HG02759 (cell line): ENCODE results near the gene PPP1R9B.

Source experiments
- ATAC-seq: cut with Tn5 transposase; IDR thresholded peaks from one replicate; pipeline ENCODE4 v1.9.1; 2021; ENCODE audit warnings: mild to moderate bottlenecking, moderate library complexity; ENCODE audit not compliant: unreplicated experiment

PPP1R9B gene, protein sequence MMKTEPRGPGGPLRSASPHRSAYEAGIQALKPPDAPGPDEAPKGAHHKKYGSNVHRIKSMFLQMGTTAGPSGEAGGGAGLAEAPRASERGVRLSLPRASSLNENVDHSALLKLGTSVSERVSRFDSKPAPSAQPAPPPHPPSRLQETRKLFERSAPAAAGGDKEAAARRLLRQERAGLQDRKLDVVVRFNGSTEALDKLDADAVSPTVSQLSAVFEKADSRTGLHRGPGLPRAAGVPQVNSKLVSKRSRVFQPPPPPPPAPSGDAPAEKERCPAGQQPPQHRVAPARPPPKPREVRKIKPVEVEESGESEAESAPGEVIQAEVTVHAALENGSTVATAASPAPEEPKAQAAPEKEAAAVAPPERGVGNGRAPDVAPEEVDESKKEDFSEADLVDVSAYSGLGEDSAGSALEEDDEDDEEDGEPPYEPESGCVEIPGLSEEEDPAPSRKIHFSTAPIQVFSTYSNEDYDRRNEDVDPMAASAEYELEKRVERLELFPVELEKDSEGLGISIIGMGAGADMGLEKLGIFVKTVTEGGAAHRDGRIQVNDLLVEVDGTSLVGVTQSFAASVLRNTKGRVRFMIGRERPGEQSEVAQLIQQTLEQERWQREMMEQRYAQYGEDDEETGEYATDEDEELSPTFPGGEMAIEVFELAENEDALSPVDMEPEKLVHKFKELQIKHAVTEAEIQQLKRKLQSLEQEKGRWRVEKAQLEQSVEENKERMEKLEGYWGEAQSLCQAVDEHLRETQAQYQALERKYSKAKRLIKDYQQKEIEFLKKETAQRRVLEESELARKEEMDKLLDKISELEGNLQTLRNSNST

DNA sequence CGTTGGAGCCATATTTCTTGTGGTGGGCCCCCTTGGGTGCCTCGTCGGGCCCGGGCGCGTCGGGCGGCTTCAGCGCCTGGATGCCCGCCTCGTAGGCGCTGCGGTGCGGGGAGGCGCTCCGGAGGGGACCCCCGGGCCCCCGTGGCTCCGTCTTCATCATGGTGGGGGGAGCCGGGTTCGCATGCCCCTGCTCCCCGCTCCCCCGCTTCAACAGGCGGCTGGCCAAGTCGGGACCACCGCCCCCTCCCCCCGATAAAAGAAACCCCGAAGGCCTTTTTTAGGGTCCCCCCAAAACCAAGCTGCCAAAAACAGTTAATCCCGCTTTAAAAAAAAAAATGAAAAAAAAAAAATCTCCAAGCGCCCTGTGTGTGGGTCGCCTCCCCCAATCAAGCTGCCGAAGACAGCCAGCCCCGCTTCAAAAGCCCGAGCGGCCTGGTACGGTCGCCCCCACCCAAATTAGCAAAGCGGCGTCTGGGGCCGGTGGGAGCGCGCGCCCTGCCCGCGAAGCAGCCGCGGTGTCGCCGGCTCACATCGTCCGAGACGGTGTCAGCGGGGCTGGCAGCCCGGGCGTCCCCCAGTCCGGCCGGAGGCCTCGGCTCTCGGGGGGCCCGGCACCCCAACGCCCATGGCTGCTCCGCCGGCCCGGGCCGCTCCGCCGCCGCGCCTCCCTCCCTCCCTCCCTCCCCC lies at the start of gene PPP1R9B:
TSS of gene PPP1R9B (minus strand) at position 324 of the 687 bp plus-strand sequence. CDS start at position 160, 164 bp downstream.
- ATAC-seq: no peak

DNA sequence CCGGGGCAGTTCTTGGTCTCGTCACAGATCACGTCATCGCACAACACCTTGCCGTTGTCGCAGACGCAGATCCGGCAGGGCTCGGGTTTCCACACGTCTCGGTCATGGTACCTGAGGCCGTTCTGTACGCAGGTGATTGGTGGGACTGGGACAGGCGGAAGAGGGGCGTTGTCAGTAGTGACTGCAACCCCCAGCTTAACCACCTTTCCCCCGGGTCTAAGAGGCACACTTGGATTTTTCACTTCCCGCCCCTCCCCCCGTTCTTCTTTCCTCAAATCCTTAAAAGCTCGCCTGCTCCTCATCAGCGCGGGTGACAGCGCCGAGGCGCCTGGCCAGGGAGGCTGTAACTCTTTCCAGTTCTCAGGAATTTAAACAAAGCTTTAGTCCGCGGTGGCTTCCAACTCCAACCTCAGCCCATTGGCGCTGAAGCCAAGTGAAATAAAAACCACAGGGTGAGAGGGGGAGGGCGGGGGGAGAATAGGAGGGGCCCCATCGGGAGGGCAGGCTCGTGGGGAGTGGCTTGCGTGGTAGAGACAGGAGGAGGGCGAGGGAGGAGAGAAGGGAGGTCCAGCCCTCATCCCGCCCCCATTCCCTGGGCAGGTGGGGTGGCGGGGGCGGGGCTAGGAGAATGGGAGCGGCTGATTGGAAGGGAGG lies 49.5 kb upstream of the PPP1R9B start:
- peak; percentile 44 for ATAC-seq

DNA sequence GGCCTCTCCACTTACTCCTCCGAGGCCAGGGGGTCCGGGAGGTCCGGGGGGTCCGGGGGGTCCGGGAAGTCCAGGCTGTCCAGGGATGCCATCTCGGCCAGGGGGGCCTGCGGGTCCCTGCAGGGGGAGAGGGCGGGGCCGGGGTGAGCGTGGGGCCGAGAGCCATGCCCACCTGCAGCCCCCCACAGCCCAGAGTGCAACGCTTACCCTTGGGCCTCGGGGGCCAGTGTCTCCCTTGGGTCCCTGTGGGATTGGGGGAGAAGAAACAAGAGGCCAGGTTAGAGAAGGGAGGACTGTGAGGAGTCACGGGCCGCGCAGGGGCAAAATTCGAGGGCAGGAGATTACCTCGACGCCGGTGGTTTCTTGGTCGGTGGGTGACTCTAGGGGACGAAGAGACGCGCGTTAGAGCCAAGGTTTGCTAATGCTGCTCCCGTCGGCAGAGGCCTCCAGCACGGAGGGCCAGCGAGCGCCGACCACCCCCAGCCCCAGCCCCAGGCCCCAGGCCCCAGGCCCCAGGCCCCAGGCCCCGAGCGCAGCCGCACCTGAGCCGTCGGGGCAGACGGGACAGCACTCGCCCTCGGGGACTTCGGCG lies 48.8 kb upstream of the PPP1R9B start:
- ATAC-seq: no peak

DNA sequence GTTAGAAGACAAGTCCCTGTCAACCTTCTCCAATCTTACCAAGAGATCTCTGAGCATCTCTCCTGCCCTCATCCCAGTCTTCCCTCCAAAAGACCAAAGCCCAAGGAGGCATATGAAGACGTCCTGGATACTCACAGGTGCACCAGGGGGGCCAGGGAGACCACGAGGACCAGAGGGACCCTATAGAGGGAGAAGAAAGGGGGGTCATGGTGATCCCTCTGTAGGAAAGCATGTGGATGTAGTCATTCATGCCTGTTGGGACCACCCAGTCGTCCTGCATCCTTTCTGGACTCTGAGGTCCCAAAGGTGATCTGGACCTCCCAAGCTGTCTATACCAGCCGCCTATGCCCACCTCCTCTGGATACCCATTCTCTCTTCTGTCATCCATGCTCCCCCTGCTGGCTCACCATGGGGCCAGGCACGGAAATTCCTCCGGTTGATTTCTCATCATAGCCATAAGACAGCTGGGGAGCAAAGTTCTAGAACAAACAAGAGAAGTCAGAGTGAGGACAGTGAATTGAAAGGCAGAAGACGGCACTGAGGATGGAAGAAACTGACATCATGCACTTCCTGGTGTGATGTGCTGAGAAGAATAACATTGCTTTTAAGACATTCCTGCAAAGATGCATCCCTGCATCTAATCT lies 47.7 kb upstream of the PPP1R9B start:
- no peak for ATAC-seq

DNA sequence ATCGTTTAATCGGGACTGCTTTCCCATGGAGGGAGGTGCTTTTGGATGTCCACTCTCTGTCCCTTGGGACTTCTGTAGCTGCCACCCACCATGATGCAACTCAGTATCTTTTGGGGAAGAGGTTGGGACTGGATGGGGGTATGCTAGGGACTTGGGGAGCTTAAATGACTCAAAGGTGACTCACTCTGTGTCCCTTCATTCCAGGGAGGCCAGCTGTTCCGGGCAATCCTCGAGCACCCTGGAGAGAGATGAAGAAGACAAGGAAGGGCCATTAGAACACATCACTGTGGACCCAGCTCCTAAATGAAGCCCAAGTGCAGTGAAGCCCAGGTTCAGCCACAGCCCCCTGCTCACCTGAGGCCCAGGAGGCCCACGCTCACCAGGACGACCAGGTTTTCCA lies 46.3 kb upstream of the PPP1R9B start:
- ATAC-seq: no peak

DNA sequence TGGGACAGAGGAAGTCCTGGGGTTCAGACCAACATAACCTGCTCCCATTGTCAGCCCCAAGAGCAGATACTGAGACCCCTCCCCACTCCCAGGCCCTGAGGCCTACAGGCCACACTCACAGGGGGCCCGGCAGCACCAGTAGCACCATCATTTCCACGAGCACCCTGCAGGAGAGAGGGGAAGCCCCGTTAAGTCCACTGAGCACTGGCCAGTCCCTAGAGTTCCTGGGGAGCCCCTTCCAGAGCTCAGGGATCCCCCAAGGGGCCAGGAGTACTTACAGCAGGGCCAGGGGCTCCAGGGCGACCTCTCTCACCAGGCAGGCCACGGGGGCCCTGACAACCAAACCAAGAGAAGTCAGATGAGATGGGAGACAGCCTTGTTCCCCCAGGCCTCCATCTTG lies 45.6 kb upstream of the PPP1R9B start:
- no peak for ATAC-seq

DNA sequence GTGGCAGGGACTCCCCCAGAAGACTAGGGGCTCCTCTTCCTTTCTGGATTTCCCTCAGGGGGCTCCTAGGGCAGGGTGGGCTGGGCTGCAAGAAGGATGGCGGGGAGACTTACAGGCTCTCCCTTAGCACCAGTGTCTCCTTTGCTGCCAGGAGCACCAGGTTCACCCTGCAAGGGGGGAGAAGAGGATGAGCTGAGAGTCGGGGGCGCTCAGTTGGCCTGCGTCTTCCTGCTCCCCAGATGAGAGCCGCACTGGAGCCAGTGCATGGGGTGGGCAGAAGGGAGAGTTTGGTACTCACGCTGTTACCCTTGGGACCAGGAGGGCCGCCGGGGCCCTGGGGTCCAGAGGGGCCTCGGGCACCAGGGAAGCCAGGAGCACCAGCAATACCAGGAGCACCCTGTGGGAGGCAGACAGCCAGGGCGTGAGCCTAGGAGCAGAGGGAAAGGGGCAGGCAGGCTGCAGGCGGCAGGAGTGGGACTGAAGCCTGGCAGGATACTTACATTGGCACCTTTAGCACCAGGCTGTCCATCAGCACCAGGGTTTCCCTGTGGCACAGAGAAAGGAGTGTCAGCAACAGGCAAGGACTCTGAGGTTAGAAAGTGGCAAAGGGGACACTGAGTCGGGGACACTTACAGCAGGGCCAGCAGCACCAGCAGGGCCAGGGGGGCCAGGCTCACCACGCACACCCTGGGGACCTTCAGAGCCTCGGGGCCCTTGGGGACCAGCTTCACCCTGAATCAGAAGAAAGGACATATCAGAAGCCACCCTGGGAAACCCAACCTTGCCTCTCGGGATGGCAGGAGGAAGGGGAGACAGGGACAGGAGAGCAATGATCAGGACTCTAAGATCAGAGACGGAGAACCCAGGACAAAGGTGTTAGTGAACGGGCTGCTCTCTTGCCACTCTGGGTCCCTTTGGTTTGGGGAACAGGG lies 44.7 kb upstream of the PPP1R9B start:
- no peak for ATAC-seq

DNA sequence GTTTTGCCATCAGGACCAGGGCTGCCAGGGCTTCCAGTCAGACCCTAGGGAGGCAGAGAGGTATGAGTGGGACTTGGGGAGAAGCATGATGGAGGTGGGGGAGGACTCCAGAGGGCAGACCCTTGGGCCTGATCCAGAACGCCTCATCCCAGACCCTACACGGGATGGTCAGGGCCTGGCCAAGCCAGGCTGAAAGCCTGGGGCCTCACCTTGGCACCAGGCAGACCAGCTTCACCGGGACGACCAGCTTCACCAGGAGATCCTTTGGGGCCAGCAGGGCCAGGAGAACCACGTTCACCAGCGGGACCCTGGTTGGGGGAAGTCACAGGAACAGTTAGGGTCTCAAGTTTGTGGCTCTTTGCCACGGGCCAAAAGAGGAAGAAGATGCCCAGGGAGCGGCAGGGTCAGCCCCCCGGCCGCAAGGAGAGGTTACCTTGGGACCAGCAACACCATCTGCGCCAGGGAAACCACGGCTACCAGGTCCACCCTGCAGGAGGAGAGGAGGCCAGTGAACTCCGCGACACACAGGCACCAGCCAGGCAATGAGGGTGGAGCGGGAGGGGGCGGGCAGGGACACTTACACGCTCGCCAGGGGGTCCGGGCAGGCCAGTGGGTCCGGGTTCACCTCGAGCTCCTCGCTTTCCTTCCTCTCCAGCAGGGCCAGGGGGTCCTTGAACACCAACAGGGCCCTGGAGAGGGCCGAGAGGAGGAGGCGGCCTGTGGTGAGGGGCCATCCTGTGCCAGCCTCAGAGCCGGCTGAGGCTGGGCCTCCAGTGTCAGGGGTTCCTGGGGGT lies 43.9 kb upstream of the PPP1R9B start:
- ATAC-seq: no peak

DNA sequence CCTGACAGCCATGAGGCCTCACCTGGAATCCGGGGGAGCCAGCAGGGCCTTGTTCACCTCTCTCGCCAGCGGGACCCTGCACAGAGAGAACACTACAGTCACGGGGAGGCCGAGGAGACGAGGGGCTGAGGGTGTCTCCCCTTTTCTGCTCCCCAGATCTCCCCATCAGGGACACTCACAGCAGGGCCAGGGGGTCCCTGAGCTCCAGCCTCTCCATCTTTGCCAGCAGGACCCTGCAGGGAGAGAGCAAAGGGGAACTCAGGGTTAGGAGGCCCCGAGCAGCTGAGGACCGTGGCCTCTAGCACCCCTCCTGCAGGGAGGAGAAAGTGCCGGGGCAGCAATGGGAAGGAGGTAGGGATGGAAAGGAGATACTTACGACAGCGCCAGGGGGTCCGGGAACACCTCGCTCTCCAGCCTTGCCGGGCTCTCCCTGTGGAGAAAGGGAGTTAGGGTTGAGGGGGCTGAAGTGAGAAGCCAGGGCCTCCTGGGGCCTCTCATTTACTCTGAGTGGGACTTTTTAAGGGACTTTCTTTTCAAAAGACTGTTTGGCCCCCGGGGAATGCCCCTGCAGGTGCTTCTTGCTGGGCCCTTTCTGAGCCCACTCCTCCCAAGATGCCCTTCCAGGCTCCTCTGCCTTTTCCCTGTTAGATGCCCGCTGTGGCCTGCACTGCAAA lies 42.3 kb upstream of the PPP1R9B start:
- no peak for ATAC-seq

DNA sequence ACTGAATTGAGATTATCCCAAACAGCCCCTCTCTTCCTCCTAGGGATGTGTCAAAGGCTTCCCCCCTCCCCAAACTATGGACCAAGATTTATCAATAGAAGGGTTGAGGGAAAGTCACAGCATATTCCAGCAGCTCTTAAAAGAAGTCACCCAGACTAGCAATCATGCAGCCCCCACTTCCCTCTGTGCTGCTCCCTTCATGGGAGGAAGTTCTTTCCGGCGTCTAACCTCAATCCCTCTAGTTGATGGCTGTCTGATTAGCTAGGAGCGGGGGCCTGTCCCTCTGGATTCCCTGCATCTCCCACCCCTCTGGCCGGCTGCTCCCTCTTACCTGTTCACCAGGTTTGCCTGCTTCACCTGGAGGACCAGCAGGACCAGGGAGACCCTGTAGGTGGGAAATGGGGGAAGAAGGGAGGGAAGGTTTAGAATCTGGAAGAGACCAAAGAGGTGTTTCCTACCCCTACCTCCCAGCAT lies 41.7 kb upstream of the PPP1R9B start:
- ATAC-seq: no peak

DNA sequence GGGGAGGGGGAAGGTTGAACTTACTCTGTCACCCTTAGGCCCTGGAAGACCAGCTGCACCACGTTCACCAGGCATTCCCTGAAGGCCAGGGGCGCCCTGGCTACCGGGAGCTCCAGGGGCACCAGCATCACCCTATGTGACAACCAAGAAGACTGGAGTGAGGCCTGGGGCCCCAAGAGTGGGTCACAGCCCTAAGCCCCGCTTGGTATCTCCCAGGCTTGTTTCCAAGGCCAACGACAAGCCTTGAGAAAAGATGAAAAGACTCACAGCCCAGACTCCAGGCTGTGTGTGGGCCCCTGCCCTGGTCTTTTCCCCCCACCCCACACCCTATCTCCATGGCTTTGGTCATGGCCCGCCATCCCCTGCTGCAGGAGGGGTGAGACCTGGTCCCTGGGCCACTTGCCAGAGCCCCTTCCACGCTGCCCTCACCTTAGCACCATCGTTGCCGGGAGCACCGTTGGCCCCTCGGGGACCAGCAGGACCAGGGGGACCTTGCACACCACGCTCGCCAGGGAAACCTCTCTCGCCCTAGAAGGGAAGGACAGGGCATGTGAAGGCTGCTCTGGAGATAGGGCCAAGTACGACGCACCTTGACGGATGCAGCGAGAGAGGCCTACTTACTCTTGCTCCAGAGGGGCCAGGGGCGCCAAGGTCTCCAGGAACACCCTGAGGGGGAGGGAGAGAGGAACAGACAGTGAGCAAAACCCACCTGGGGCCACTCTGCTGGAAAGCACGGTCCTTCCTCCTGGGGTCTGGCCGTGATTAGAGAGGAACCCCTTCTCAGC lies 41.1 kb upstream of the PPP1R9B start:
- no peak for ATAC-seq

DNA sequence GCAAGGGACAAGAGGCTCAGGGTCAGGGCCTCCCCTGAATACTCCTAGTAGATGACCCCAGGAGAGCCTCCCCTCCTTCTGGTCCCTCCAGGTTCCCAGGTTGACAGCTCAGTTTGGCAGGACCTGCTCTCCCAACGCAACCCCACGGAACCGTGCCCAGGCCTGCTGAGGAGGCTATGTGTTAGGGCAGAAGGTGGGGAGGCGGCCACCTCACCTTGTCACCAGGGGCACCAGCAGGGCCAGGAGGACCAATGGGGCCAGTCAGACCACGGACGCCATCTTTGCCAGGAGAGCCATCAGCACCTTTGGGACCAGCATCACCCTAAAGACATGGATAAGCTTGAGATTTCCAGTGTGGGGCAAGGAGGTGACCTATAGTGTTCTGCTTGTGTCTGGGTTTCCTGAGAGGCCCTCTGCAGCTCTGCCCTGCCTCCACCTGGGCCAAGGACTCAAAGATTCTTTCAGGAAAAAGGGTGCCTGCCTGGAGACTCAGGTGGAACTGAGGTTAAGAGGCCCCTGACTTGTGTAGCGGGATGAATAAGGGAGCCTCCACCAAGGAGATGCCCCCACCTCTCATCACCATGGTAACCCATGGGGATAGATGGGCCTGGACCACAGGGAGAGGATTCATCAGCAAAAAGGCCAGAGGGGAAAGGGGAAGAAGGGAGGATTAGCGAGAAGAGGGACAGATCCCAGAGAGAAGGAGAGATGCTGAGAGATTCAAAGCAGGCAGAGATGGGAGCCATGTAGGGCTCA lies 40.3 kb upstream of the PPP1R9B start:
- no peak for ATAC-seq

DNA sequence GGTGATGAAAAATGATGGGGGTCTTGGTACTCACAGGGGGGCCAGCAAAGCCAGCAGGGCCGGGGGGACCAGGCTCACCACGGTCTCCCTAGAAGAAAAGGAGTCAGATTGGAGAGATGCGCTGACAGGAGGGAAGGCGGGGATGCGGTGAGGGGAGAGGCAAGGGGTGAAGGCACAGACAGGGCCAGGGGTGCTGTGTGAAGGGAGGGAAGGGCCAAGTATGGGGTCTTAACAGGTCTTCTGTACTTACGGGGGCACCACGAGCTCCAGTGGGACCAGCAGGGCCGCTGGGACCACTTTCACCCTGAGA lies 39.8 kb upstream of the PPP1R9B start:
- ATAC-seq: no peak

DNA sequence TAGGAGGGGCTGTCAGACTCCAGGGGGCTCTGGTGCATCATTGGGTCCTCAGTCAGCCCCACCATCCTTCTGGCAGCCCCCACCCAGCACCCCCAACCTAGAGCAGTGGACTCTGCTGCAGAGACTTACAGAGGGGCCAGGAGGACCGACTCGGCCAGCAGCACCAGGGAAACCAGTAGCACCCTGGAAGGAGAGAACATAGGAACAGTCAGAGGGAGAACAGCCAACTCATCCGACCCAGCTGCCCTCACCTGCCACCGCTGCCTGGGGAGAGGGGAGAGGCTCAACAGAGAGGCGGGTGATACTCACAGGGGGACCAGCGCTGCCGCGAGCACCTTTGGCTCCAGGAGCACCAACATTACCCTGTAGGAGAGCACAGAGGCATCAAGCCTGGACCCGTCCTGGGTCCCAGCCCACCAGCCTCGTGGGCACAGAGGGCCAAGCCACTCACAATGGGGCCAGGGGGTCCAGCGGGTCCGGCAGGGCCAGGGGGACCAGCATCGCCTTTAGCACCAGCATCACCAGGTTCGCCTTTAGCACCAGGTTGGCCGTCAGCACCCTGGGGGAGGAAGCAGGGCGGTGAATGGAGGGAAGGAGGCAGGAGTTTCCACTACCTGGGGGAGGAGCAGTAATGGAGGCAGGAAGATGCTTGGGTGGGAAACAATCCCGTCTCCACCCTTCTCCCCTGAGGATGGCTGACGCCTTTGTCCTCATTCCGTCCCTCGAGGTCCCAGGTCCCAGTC lies 39.2 kb upstream of the PPP1R9B start:
- no peak for ATAC-seq

DNA sequence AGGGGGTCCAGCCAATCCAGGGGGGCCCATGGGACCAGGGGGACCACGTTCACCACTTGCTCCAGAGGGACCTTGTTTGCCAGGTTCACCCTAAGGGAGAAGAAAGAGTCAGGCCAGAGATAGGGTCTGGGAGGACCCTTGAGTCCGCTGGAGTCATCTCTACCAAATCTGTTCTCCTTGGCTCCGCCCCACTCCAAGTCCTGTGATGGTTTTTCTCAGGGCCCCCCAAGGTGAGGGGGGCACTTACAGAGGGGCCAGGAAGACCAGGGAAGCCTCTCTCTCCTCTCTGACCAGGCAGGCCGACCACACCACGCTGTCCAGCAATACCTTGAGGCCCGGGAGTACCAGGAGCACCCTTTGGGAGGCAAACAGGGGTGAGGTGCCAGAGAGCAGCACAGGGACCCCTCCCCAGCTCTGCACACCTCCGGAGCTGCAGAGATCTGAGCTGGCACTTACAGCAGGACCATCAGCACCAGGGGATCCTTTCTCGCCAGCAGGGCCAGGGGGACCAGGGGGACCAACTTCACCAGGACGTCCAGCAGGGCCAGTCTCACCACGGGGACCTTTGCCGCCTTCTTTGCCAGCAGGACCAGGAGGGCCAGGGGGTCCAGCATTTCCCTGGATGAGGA lies 38.6 kb upstream of the PPP1R9B start:
- no peak for ATAC-seq
